ENCODE data around the gene SLC5A4. TPM values are rescaled to one million over a fixed set of nuclear protein-coding genes. Genes with fewer than 3 reads are reported as not detected.
A peak's percentile ranks its signal among the peaks of the same experiment; 100 is the strongest.

The SLC5A4 gene
- polyA plus RNA-seq, 3 donors from 2014 or later = not detected

DNA sequence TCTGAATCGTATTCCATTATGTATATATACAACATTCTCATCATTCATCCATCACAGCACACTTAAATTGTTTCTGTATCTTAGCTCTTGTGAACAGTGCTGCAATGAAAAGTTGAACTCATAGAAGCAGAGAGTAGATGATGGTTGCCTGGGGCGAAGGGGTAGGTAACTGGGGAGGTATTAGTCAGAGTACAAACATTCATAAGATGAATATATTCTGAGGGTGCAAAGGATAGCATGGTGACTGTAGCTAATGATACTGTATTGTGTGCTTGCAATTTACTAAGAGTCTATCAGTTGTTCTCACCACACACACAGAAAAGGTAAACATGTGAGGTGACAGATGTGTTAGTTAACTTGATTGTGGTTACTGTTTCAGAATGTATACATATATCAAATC, 37.7 kb downstream of the SLC5A4 start:
- Mint-ChIP-seq H3K27me3 (ENCODE audit: low read depth in 3 of 3) (peaks cover 3 to 9% (median 5%) of the 10 kb centered on the region in 3 donors), H3K36me3 (no peaks in the 10 kb centered on the region), H3K4me3 (no peak overlapping the region), H3K27ac (no peak overlapping the region), H3K9me3 (no peaks in the 10 kb centered on the region), H3K4me1 (no peaks in the 10 kb centered on the region)
- DNase-seq = no peak

DNA sequence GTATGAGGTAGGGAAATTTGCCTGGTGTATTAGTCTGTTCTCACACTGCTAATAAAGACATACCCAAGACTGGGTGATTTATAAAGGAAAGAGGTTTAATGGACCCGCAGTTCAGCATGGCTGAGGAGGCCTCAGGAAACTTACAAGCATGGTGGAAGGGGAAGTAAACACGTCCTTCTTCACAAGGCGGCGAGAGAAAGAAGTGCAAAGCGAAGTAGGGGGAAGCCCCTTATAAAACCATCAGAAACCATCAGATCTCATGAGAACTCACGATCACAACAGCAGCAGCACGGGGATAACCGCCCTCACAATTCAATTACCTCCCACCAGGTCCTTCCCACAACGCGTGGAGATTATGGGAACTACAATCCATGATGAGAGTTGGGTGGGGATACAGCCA, 38.2 kb downstream of the SLC5A4 start:
- H3K9me3 Mint-ChIP-seq = no peaks in the 10 kb centered on the region
- peaks cover 3 to 9% (median 4%) of the 10 kb centered on the region in 3 donors for H3K27me3 Mint-ChIP-seq (ENCODE audit: low read depth in 3 of 3)
- no peaks in the 10 kb centered on the region for H3K4me1 Mint-ChIP-seq
- DNase-seq = no peak
- H3K27ac Mint-ChIP-seq = no peak overlapping the region
- H3K36me3 Mint-ChIP-seq = no peaks in the 10 kb centered on the region
- no peak overlapping the region for H3K4me3 Mint-ChIP-seq

DNA sequence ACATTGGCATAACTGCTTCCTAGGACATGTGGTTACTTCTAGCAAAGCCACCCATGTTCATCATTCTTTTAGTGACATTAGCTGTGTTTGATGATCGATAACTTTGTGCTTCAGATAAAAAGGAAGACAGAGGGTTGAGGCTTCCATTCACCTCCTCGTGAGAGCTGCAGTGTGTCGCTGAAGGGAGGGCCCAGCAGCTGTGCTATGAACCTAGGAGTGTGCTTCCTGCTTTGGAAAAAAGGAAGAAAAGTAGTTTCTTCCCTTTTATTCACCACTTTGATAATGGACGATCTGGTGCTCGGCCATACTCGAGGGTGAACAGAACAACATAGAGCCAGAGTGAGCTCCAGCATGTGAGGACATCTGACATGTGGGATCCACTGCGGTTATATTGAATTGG, 44.1 kb downstream of the SLC5A4 start:
- Mint-ChIP-seq H3K4me1 (peaks cover 11 to 19% of the 10 kb centered on the region in 2 donors), H3K4me3 (no peak overlapping the region), H3K27ac (no peak overlapping the region), H3K36me3 (no peaks in the 10 kb centered on the region), H3K27me3 (ENCODE audit: low read depth in 3 of 3) (peaks cover 0 to 9% (median 3%) of the 10 kb centered on the region in 3 donors), H3K9me3 (no peaks in the 10 kb centered on the region)
- no peak for DNase-seq

GRCh38 chr22:32208681-32209080, 46.5 kb downstream of the SLC5A4 start:
- no peaks in the 10 kb centered on the region for H3K36me3 Mint-ChIP-seq
- H3K4me1 Mint-ChIP-seq = peaks cover 19 to 42% of the 10 kb centered on the region in 2 donors
- peaks cover 2 to 18% (median 2%) of the 10 kb centered on the region in 3 donors for H3K27me3 Mint-ChIP-seq (ENCODE audit: low read depth in 3 of 3)
- H3K4me3 Mint-ChIP-seq = no peak overlapping the region
- DNase-seq = no peak
- H3K27ac Mint-ChIP-seq = no peak overlapping the region
- H3K9me3 Mint-ChIP-seq = no peaks in the 10 kb centered on the region

GRCh38 chr22:32207971-32208480, 47.1 kb downstream of the SLC5A4 start:
- no peaks in the 10 kb centered on the region for H3K36me3 Mint-ChIP-seq
- no peak for DNase-seq
- no peaks in the 10 kb centered on the region for H3K9me3 Mint-ChIP-seq
- H3K4me1 Mint-ChIP-seq = peaks cover 19 to 49% of the 10 kb centered on the region in 2 donors
- H3K4me3 Mint-ChIP-seq = no peak overlapping the region
- H3K27me3 Mint-ChIP-seq (ENCODE audit: low read depth in 3 of 3) = peaks cover 2 to 20% (median 2%) of the 10 kb centered on the region in 3 donors
- H3K27ac Mint-ChIP-seq = no peak overlapping the region

GRCh38 chr22:32206774-32207758, 48.1 kb downstream of the SLC5A4 start:
- Mint-ChIP-seq H3K9me3 (no peaks in the 10 kb centered on the region), H3K4me3 (peak overlapping the region in 4 of 5 donors; percentile 14 to 64 (median 60)), H3K36me3 (no peaks in the 10 kb centered on the region), H3K27me3 (ENCODE audit: low read depth in 3 of 3) (peaks cover 2 to 22% (median 4%) of the 10 kb centered on the region in 3 donors), H3K4me1 (peaks cover 21 to 52% of the 10 kb centered on the region in 2 donors), H3K27ac (peak overlapping the region in 1 of 6 donors; percentile 36)
- peak in 2 of 3 donors; percentile 21 to 36 for DNase-seq

GRCh38 chr22:32205974-32206773, 49.0 kb downstream of the SLC5A4 start:
- H3K27me3 Mint-ChIP-seq (ENCODE audit: low read depth in 3 of 3) = peaks cover 5 to 20% (median 7%) of the 10 kb centered on the region in 3 donors
- peak overlapping the region; percentile 10 to 83 (median 59) for H3K4me3 Mint-ChIP-seq
- H3K36me3 Mint-ChIP-seq = no peaks in the 10 kb centered on the region
- H3K9me3 Mint-ChIP-seq = no peaks in the 10 kb centered on the region
- H3K4me1 Mint-ChIP-seq = peaks cover 22 to 52% of the 10 kb centered on the region in 2 donors
- H3K27ac Mint-ChIP-seq = no peak overlapping the region
- DNase-seq = peak in 1 of 3 donors; percentile 37

DNA sequence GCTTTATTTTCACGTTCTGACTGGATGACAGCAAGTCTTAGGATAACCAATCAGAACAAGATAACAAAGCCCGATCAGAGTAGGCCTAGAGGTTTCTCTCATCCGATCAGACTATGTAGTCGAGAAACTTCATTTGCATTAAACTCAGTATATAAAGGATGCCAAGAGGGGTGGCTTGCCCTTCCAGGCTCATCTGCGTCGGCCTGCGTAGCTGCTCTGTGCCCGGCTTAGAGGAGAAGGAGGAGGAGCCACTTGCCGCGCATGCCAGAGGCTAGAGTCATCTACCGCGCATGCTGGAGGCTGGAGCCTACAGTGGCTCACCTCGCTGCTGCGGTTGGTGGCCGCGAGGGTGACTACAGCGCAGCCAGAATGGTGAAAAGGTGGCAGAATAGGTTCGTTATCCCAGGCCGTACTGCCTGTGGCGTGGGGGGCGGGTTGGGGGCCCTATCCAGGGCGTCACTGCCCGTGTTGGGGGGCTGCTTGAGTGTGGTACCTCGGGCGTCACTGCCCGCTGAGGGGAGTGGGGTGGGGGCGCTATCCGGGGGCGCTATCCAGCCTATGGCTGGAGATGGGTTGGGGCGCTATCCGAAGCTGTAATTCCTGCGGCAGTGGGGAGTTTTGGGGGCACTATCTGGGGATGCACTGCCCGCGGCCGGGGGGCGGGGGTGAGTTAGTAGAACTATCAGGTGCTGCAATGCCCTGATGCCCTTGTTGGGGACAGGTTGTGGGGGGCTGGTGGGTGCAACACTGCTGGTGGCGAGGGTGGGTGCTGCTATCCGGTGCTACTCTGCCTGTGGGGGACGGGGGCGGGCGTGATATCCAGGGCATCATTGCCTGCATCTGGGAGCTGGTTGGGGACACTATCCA, 50.1 kb downstream of the SLC5A4 start, which contains the start of gene RFPL2:
Gene RFPL2 (minus strand): TSS at position 218 of the 867 bp plus-strand sequence. CDS start 2,622 bp downstream, outside the sequence.
- H3K4me1 Mint-ChIP-seq = peaks cover 22 to 57% of the 10 kb centered on the region in 2 donors
- H3K27me3 Mint-ChIP-seq (ENCODE audit: low read depth in 3 of 3) = peaks cover 5 to 20% (median 7%) of the 10 kb centered on the region in 3 donors
- H3K4me3 Mint-ChIP-seq = peak within 1 kb of the TSS; percentile 73 to 83 (median 78)
- H3K27ac Mint-ChIP-seq = peak within 1 kb of the TSS in 2 of 6 donors; percentile 26 to 51
- H3K9me3 Mint-ChIP-seq = no peaks in the 10 kb centered on the region
- H3K36me3 Mint-ChIP-seq = no peaks in the 10 kb centered on the region
- DNase-seq = peak; percentile 25 to 67 (median 45)

DNA sequence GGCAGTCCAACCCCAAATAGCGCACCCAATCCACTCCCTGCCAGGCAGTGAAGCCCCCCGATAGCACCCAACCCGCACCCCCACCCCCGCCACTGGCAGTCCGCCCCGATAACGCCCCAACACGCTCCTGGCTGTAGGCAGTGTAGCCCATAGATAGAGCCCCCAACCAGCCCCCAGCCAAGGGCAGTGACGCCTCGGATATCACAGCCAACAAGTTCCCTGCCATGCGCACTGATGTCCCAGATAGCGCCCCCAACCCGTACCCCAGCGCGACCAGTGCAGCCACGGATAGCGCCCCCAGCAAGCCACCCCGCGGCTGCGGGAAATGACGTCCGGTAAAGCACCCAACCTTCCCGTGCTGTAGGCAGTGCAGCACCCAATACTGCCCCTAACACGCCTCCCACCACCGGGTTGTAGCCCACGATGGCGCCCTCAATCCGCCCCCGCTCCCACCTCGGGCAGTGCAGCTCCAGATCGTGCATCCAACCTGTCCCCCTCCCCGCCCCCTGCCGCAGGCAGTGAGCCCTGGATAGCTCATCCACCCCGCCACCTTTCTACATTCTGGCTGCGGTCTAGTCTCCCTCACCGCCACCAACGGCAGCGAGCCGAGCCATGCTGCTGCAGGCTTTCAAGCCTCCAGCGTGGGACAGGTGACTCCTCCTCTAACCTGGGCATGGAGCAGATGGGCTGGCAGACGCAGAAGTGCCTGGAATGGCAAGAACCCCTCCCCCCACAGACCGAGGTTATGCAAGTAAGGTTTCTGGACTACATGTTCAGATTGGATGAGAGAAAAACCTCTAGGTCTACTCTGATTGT, 50.9 kb downstream of the SLC5A4 start:
- peaks cover 22 to 57% of the 10 kb centered on the region in 2 donors for H3K4me1 Mint-ChIP-seq
- peak overlapping the region in 1 of 6 donors; percentile 26 for H3K27ac Mint-ChIP-seq
- H3K9me3 Mint-ChIP-seq = no peaks in the 10 kb centered on the region
- H3K36me3 Mint-ChIP-seq = no peaks in the 10 kb centered on the region
- H3K4me3 Mint-ChIP-seq = peak overlapping the region; percentile 73 to 83 (median 78)
- H3K27me3 Mint-ChIP-seq (ENCODE audit: low read depth in 3 of 3) = peaks cover 5 to 20% (median 6%) of the 10 kb centered on the region in 3 donors
- DNase-seq = peak in 2 of 3 donors; percentile 11 to 41

GRCh38 chr22:32203181-32204039, 51.7 kb downstream of the SLC5A4 start:
- no peak for DNase-seq
- H3K27ac Mint-ChIP-seq = no peak overlapping the region
- H3K36me3 Mint-ChIP-seq = no peaks in the 10 kb centered on the region
- H3K4me1 Mint-ChIP-seq = peaks cover 22 to 57% of the 10 kb centered on the region in 2 donors
- no peaks in the 10 kb centered on the region for H3K9me3 Mint-ChIP-seq
- peak overlapping the region in 4 of 5 donors; percentile 24 to 83 (median 60) for H3K4me3 Mint-ChIP-seq
- peaks cover 5 to 20% (median 6%) of the 10 kb centered on the region in 3 donors for H3K27me3 Mint-ChIP-seq (ENCODE audit: low read depth in 3 of 3)

- DNase-seq = no peak
- peak overlapping the region in 4 of 5 donors; percentile 21 to 83 (median 36) for H3K4me3 Mint-ChIP-seq
- H3K4me1 Mint-ChIP-seq = peaks cover 22 to 55% of the 10 kb centered on the region in 2 donors
- H3K27ac Mint-ChIP-seq = no peak overlapping the region
- peaks cover 5 to 20% (median 6%) of the 10 kb centered on the region in 3 donors for H3K27me3 Mint-ChIP-seq (ENCODE audit: low read depth in 3 of 3)
- H3K9me3 Mint-ChIP-seq = no peaks in the 10 kb centered on the region
- no peaks in the 10 kb centered on the region for H3K36me3 Mint-ChIP-seq
These were observed 52.5 kb downstream of the SLC5A4 start for GRCh38 chr22:32202539-32203180.

Data from immature natural killer cell (primary cell).